ENCODE data around the gene AKR1C2.
"Not testable (repeated sequence)": the region's sequence is repeated elsewhere in the genome, so short reads cannot be mapped to it uniquely, and the experiment has no call there.

The AKR1C2 gene

GRCh38 chr10:5023177-5023805 is 19.6 kb upstream of the AKR1C2 start:
- no peak for DNase-seq

GRCh38 chr10:5021624-5022290 is 18.1 kb upstream of the AKR1C2 start:
- not testable (repeated sequence) for DNase-seq

GRCh38 chr10:5019770-5020612 is 16.3 kb upstream of the AKR1C2 start:
- not testable (repeated sequence) for DNase-seq

GRCh38 chr10:5018671-5019277 is 15.1 kb upstream of the AKR1C2 start:
- DNase-seq = not testable (repeated sequence)

GRCh38 chr10:5018134-5018533 is 14.5 kb upstream of the AKR1C2 start:
- DNase-seq = no peak

- DNase-seq = no peak
Observed at GRCh38 chr10:5014936-5015335, 11.3 kb upstream of the AKR1C2 start.

- not testable (repeated sequence) for DNase-seq
Observed at GRCh38 chr10:5014200-5014910, 10.7 kb upstream of the AKR1C2 start.

GRCh38 chr10:5013385-5013784 is 9.7 kb upstream of the AKR1C2 start:
- DNase-seq = no peak

GRCh38 chr10:5012595-5012994 is 8.9 kb upstream of the AKR1C2 start:
- DNase-seq = no peak

- not testable (repeated sequence) for DNase-seq
Observed at GRCh38 chr10:5011392-5011791, 7.7 kb upstream of the AKR1C2 start.

GRCh38 chr10:5010043-5010442 is 6.4 kb upstream of the AKR1C2 start:
- not testable (repeated sequence) for DNase-seq

- DNase-seq = not testable (repeated sequence)
Observed at GRCh38 chr10:5008857-5009548, 5.3 kb upstream of the AKR1C2 start.

GRCh38 chr10:5004501-5004900 is 844 bp upstream of the AKR1C2 start:
- not testable (repeated sequence) for DNase-seq

- not testable (repeated sequence) for DNase-seq
Observed at GRCh38 chr10:5004030-5004385, 351 bp upstream of the AKR1C2 start.

- DNase-seq = no peak
Observed at GRCh38 chr10:5002013-5002727, 1.5 kb downstream of the AKR1C2 start.

- no peak for DNase-seq
Observed at GRCh38 chr10:4998671-4999070, 5.0 kb downstream of the AKR1C2 start.

GRCh38 chr10:4994260-4994659 is 9.4 kb downstream of the AKR1C2 start:
- DNase-seq = not testable (repeated sequence)

GRCh38 chr10:4992564-4992963 is 11.1 kb downstream of the AKR1C2 start:
- DNase-seq = not testable (repeated sequence)

- DNase-seq = not testable (repeated sequence)
Observed at GRCh38 chr10:4991463-4991862, 12.2 kb downstream of the AKR1C2 start.

- DNase-seq = no peak
Observed at GRCh38 chr10:4990217-4990616, 13.4 kb downstream of the AKR1C2 start.

- not testable (repeated sequence) for DNase-seq
Observed at GRCh38 chr10:4988000-4988641, 15.5 kb downstream of the AKR1C2 start.
